Activated naive CD8-positive, alpha-beta T cell treated with anti-CD3 and anti-CD28 coated beads, Interleukin-2, amount 50 U/mL, for 24 hours (primary cell): ENCODE data around the gene MKRN2OS.
"Not testable (repeated sequence)": the region's sequence is repeated elsewhere in the genome, so short reads cannot be mapped to it uniquely, and the experiment has no call there.

Experiments
- ATAC-seq: fragments of 150-1000 bp; cut with Tn5 transposase; one replicate; pipeline ENCODE4 v1.10.0; 2021
- DNase-seq: peaks from one replicate; pipeline ENCODE4 v3.0.0; 2021
- H3K27ac Mint-ChIP-seq: one replicate; pipeline ENCODE4 v1.8.0; 2021; ENCODE audit warnings: mild to moderate bottlenecking, mixed read lengths
- H3K27me3 Mint-ChIP-seq: one replicate; pipeline ENCODE4 v1.8.0; 2021; ENCODE audit warnings: mixed read lengths
- H3K36me3 Mint-ChIP-seq: one replicate; pipeline ENCODE4 v1.8.0; 2021; ENCODE audit warnings: low read depth, mixed read lengths
- H3K4me1 Mint-ChIP-seq: one replicate; pipeline ENCODE4 v1.8.0; 2021; ENCODE audit warnings: mixed read lengths
- H3K4me3 Mint-ChIP-seq: one replicate; pipeline ENCODE4 v1.8.0; 2021; ENCODE audit warnings: mild to moderate bottlenecking, moderate library complexity, mixed read lengths
- H3K9me3 Mint-ChIP-seq: one replicate; pipeline ENCODE4 v1.8.0; 2021; ENCODE audit warnings: mixed read lengths

The MKRN2OS gene

DNA sequence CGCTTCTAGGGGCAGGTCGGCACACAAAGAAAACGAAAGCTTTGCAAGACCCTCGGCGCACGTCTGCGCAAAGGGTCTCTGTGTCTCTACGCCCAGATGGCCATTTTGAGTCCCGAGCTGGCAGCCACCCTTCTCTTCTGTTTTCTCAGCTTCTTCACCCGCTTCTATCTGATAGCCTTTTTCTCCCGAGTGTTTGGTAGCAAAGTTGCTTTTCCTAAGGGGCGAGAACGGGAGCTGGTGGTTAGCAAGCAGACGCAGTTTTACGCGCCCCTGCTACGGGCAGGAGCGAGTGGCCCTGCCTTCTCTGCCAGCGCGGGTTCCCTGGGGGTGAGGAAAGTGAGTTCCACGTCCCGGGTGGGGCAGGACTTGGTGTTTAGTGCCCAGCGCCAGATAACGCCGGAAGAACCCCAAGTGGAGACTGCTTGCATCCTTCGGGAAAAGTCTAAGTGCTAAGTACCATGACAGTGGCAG is 8.7 kb upstream of the MKRN2OS start:
- Mint-ChIP-seq H3K27me3 (peaks cover 25% of the 10 kb centered on the region), H3K9me3 (no peaks in the 10 kb centered on the region), H3K4me3 (peak overlapping the region; percentile 89), H3K27ac (no peak overlapping the region), H3K4me1 (peaks cover 28% of the 10 kb centered on the region), H3K36me3 (no peaks in the 10 kb centered on the region)
- DNase-seq (peak; percentile 33), ATAC-seq (no peak)

DNA sequence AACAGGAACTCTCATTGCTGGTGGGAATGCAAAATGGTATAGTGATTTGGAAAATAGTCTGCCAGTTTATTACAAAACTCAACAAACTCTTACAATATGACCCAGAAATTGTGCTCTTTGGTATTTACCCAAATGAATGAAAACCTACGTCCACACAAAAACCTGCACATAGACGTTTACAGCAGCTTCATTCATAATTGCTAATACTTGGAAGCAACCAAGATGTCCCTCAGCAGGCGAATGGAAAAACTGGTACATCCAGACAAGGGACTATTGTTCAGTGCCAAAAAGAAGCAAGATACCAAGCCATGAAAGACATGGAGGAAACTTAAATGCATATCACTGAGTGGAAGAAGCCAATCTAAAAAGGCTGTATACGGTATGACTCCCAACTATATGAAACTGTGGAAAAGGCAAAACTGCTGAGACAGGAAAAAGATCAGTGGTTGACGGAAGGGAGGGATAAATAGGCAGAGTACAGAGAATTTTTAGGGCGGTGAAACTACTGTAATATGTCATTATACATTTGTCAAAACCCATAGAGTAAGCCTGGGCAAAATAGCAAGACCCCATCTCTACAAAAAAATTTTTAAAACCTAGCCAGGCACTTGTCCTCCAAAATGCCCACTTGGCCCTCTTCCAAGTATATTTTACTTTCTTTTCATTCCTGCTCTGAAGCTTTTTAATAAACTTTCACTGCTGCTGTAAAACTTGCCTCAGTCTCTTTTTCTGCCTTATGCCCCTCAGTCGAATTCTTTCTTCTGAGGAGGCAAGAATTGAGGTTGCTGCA is 4.9 kb upstream of the MKRN2OS start:
- Mint-ChIP-seq H3K4me1 (peaks cover 6% of the 10 kb centered on the region), H3K9me3 (no peaks in the 10 kb centered on the region), H3K27me3 (peaks cover 18% of the 10 kb centered on the region), H3K36me3 (no peaks in the 10 kb centered on the region), H3K27ac (no peak overlapping the region), H3K4me3 (no peak overlapping the region)
- DNase-seq (no peak), ATAC-seq (no peak)

DNA sequence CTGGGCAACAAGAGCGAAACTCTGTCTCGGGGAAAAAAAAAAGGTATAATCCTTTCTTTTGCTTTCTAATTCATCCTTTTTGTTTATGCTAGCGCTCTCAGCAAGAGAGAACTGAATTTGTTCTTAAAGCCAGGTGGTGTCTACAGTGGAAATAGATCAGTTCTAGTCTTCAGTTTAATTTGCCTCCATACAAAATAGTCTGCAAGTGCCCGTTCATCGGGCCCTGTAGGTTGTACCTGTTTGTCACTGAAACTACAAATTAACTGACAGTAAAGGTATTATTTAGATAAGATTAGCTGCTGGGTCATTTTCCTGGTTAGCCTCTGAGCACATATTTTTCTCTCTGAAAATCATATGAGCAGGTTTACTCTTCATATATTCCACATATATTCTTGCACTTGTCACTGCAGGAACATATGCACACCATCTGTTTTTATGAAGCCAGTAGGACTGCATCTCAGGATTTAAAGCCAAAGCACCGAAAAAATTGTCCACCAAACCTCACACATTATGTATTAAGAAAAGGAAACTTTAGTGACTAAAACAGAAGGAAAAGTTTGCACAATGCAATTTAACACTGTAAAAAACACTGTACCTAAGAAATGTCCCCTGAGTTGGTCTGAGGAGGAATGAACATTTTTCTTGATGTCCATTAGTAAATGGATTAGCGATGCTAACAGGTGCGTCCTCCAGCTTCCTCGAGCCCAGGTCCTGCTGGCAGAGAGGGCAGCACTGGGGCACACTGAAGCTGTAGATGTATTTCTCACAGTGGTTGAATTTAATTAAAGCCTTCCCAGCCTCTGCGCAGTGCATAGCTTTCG is 437 bp downstream of the MKRN2OS start:
- no peaks in the 10 kb centered on the region for H3K9me3 Mint-ChIP-seq
- ATAC-seq (no peak), DNase-seq (no peak)
- no peaks in the 10 kb centered on the region for H3K36me3 Mint-ChIP-seq
- no peak overlapping the region for H3K27ac Mint-ChIP-seq
- no peaks in the 10 kb centered on the region for H3K27me3 Mint-ChIP-seq
- H3K4me1 Mint-ChIP-seq, result no peaks in the 10 kb centered on the region
- H3K4me3 Mint-ChIP-seq, result no peak overlapping the region

DNA sequence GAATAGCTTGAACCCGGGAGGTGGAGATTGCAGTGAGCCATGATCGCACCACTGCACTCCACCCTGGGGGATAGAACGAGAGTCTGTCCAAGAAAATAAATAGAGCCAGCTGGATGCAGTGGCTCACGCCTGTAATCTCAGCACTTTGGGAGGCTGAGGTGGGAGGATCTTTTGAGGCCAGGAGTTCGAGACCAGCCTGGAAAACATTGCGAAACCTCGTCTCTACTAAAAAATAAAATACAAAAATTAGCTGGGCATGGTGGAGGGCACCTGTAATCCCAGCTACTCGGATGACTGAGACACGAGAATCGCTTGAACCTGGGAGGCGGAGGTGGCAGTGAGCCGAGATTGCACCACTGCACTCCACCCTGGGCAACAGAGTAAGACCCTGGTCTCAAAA is 1.8 kb downstream of the MKRN2OS start:
- H3K9me3 Mint-ChIP-seq, H3K27ac Mint-ChIP-seq, H3K27me3 Mint-ChIP-seq, H3K36me3 Mint-ChIP-seq, H3K4me3 Mint-ChIP-seq, H3K4me1 Mint-ChIP-seq, DNase-seq, ATAC-seq: not testable (repeated sequence)

DNA sequence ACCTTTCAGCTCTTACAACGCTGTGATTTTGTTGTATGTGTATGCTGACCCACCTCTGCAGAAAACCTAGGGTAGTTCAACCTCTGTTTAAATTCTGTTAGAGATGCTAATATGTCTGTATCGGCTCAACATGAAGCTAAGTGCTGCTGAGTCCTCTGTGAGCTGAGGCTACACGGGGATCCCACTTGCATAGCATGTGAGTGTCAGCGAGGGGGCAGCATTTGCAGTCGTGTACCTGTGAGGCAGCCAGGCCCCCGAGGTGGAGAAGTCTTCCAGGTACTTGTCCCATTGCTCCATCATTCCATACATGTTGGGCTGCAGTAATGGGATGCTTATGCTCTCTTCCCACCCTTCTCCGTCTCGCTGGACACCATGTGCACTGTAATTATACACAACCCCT is 3.7 kb downstream of the MKRN2OS start:
- ATAC-seq, result no peak
- Mint-ChIP-seq H3K4me1 (no peaks in the 10 kb centered on the region), H3K9me3 (no peaks in the 10 kb centered on the region), H3K27ac (no peak overlapping the region), H3K36me3 (peaks cover 6% of the 10 kb centered on the region), H3K4me3 (no peak overlapping the region), H3K27me3 (no peaks in the 10 kb centered on the region)
- DNase-seq, result no peak

DNA sequence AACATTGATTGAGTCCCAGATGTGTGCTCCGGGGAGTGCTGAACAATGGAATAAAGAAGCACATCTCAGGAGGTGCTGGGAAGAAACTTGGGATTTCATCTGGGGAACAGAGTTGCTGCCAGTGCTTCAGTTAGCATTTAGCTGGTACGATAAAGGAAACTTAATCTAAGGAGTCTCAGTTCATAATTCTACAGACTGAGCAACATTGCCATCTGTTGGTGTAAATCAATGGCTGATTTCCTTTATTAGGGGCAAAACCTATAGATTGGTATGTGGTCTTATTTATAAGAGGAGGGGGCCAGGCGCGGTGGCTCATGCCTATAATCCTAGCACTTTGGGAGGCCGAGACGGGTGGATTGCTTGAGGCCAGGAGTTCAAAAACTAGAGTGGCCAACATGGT is 8.9 kb downstream of the MKRN2OS start:
- ATAC-seq (no peak), DNase-seq (no peak)
- H3K27ac Mint-ChIP-seq, result no peak overlapping the region
- H3K36me3 Mint-ChIP-seq, result peaks cover 26% of the 10 kb centered on the region
- H3K27me3 Mint-ChIP-seq, result no peaks in the 10 kb centered on the region
- peaks cover 4% of the 10 kb centered on the region for H3K4me1 Mint-ChIP-seq
- H3K4me3 Mint-ChIP-seq, result no peak overlapping the region
- H3K9me3 Mint-ChIP-seq, result no peaks in the 10 kb centered on the region

DNA sequence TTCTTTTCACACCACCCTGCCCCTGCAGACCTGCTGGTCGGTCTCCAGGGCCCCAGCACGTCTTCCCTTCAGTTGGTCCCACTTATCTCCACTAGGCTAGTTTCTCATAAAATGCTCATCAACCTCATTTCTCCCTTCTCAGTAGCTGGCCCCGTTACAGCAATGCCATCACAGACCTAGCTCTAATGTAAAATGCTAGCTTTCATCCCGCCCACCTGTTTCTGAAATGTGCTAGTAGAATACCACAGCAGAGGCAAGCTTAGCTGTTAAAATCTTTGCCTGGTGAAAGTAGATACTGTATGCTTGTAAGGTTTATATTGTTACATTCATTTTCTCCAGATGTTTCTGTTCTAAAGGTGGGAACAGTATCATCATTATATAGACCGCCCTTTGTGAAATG is 13.1 kb downstream of the MKRN2OS start:
- ATAC-seq (peak; percentile 53), DNase-seq (no peak)
- peaks cover 12% of the 10 kb centered on the region for H3K4me1 Mint-ChIP-seq
- H3K9me3 Mint-ChIP-seq, result no peaks in the 10 kb centered on the region
- peaks cover 38% of the 10 kb centered on the region for H3K36me3 Mint-ChIP-seq
- H3K27me3 Mint-ChIP-seq, result no peaks in the 10 kb centered on the region
- no peak overlapping the region for H3K4me3 Mint-ChIP-seq
- H3K27ac Mint-ChIP-seq, result peak overlapping the region; percentile 45

DNA sequence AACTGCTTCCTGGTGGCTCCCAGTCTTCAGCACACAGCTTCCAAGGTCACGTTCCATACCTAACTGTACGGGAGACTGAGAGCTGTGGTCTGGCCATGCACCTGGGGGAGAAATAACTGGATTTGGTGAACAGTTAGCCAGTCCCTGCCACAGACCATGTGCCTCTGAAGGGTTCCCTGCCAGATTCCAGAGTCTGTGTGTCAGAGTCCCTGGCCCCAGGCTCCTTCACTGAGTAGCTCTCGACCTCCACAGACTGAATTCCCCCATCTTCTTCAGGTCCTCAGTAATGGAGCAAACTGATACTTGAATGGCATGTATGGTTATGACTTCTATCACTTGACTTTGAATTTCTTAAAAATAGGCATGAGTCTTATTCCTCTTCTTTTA is 17.5 kb downstream of the MKRN2OS start:
- Mint-ChIP-seq H3K27ac (no peak overlapping the region), H3K4me1 (peaks cover 12% of the 10 kb centered on the region), H3K27me3 (no peaks in the 10 kb centered on the region), H3K36me3 (peaks cover 46% of the 10 kb centered on the region), H3K4me3 (no peak overlapping the region), H3K9me3 (no peaks in the 10 kb centered on the region)
- ATAC-seq (no peak), DNase-seq (no peak)

DNA sequence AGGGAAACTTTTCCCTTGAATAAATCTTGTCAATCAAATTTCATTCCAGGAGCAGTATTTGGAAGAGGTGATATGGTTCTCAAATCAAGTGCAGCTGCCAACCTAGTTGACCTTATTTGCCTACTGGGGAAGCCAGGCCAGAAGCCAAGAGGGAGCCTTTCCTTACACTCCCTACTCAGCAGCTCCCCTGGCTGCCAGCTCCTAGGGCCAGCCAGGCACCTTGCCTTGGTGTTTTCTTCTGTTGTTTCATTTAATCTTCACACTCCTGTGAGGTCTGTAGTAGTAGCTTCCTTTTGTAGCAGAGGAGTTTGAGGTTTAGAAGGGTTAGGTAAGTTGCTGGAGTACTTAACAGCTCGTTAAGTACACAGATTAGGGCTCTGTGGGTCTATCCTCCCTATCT is 22.6 kb downstream of the MKRN2OS start:
- H3K4me3 Mint-ChIP-seq, result no peak overlapping the region
- no peaks in the 10 kb centered on the region for H3K9me3 Mint-ChIP-seq
- peak overlapping the region; percentile 31 for H3K27ac Mint-ChIP-seq
- no peak for DNase-seq
- H3K4me1 Mint-ChIP-seq, result no peaks in the 10 kb centered on the region
- no peaks in the 10 kb centered on the region for H3K27me3 Mint-ChIP-seq
- ATAC-seq, result no peak
- peaks cover 45% of the 10 kb centered on the region for H3K36me3 Mint-ChIP-seq

DNA sequence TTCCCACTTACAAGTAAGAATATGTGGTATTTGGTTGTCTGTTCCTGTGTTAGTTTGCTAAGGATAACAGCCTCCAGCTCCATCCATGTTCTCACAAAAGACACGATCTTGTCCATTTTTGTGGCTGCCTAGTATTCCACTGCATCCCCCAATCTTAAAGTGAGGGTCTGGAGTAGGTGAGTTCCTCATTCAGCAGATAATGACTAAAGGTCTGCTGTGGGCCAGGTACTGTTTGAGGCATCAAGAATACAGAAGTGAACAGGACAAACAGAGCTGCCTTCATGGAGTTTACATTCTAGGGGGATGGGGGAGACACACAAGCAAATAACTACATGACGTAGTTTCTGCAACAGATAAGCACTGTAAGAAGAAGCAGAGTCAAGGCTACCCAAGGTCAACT is 24.3 kb downstream of the MKRN2OS start:
- DNase-seq (no peak), ATAC-seq (no peak)
- Mint-ChIP-seq H3K27me3 (no peaks in the 10 kb centered on the region), H3K4me3 (no peak overlapping the region), H3K36me3 (peaks cover 40% of the 10 kb centered on the region), H3K27ac (no peak overlapping the region), H3K4me1 (no peaks in the 10 kb centered on the region), H3K9me3 (no peaks in the 10 kb centered on the region)

DNA sequence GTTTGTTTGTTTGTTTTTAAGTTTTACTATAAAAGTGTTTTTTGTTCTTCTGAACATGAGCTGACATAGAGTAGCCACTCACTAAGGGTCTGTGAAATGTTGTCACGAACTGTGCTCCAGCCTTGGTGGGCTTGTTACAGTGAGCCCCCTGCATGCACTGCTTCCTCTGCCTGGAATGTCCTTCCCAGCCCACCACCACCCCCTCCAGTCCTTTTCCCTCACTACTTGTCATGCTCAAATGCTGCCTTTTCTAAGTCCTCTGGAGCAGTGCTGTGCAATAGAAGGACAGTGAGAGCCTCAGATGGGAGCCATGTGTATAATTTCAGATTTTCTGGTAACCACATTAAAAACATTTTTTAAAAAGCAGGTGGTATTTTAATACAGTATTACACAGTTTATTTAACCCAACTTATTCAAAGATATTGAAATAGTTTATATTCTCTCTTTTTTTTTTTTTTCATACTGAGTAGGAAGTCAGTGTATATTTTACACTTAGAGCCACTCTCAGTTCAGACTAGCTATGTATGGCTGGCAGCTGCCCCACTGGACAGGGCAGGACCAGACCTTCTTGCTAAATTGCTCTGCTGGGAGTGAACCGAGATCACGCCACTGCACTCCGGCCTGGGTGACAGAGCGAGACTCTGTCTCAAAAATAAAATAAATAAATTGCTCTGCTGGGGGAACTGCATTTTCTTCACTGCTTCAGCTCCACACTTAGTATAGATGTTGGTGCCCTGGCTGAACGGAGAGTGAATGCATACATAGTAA is 26.9 kb downstream of the MKRN2OS start:
- Mint-ChIP-seq H3K36me3 (peaks cover 36% of the 10 kb centered on the region), H3K4me1 (no peaks in the 10 kb centered on the region), H3K27ac (no peak overlapping the region), H3K27me3 (no peaks in the 10 kb centered on the region), H3K4me3 (no peak overlapping the region), H3K9me3 (no peaks in the 10 kb centered on the region)
- DNase-seq (no peak), ATAC-seq (no peak)

DNA sequence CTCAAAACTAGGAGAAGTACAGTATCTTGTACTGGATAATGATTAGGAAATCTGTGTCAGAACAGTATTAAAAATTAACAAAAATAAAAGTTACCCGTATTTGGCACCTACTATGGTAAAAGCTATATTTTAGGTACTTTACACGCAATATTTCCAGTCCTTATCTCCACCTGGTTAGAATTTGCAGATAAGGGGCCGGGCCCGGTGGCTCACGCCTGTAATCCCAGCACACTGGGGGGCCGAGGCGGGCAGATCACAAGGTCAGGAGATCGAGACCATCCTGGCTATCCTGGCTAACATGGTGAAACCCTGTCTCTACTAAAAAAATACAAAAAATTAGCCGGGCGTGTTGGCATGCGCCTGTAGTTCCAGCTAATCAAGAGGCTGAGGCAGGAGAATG is 28.4 kb downstream of the MKRN2OS start:
- H3K36me3 Mint-ChIP-seq, result peaks cover 31% of the 10 kb centered on the region
- DNase-seq (no peak), ATAC-seq (no peak)
- H3K27me3 Mint-ChIP-seq, result no peaks in the 10 kb centered on the region
- no peaks in the 10 kb centered on the region for H3K4me1 Mint-ChIP-seq
- H3K4me3 Mint-ChIP-seq, result no peak overlapping the region
- H3K27ac Mint-ChIP-seq, result no peak overlapping the region
- no peaks in the 10 kb centered on the region for H3K9me3 Mint-ChIP-seq

DNA sequence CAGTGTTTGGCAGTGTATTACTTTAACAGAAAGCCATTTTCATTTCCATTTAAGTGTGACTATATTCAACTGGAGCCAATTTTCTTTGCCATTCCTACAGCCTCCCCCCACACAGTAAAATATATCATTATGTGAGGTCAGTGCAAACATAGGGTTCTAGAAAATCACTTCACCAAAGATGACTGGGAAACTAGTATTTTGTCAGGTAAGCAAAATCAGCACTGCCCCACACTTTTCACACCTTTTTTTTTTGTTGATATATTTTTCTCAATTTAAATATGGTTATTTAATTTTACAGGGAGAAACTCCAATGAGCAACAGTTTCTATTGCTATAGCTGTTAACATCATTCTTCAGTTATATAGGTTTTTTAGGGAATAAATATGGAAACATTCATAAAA is 29.7 kb downstream of the MKRN2OS start:
- DNase-seq (no peak), ATAC-seq (no peak)
- no peaks in the 10 kb centered on the region for H3K27me3 Mint-ChIP-seq
- H3K27ac Mint-ChIP-seq, result no peak overlapping the region
- peaks cover 26% of the 10 kb centered on the region for H3K36me3 Mint-ChIP-seq
- H3K9me3 Mint-ChIP-seq, result no peaks in the 10 kb centered on the region
- H3K4me3 Mint-ChIP-seq, result no peak overlapping the region
- no peaks in the 10 kb centered on the region for H3K4me1 Mint-ChIP-seq

DNA sequence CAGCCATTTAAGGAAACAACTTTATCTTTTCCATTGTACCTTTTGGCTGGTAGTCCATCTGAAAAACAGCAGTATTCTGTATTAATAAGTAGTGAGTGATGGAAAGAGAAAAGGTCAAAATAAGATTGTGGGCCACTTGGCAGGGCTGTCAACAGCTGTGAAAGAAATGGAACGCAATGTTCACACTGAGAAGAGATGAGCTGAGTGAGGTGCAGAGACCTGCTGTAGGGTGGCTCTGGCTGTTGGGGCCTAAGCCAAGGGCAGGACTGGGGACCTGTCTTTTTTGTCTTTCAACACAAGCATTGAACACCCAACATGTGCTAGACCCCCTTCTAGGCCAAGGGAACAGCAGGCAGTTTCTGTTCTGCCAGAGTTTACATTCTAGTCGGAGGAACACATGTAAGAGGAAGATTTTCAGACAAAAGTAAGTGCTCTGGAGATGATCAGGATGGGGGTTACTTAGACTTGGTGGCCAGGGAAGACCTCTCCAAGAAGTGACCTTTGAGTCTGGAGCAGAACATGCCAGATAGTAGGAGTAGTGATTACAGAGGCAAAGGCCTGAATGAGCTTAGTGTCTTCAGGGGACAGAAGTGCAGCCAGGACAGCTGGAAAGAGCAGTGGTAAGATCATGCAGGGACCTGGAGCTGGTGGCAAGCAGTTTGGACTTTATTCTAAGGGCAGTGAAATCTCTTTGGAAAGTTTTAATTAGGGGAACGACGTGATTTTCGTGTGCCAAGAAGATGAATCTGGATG is 31.4 kb downstream of the MKRN2OS start:
- DNase-seq, result no peak
- Mint-ChIP-seq H3K4me1 (no peaks in the 10 kb centered on the region), H3K27ac (peak overlapping the region; percentile 8), H3K27me3 (no peaks in the 10 kb centered on the region), H3K4me3 (no peak overlapping the region), H3K36me3 (peaks cover 20% of the 10 kb centered on the region), H3K9me3 (no peaks in the 10 kb centered on the region)
- no peak for ATAC-seq
